AG20443 (cell line): Measurements from ENCODE around the gene RBL2.
A peak's percentile ranks its signal among the peaks of the same experiment; 100 is the strongest.
"Not testable (repeated sequence)": the region's sequence is repeated elsewhere in the genome, so short reads cannot be mapped to it uniquely, and the experiment has no call there.

ENCODE experiments used
- DNase-seq: peaks from one replicate; pipeline ENCODE4 v3.0.0; 2012; ENCODE audit warnings: low spot score, mixed read lengths

Gene RBL2, protein sequence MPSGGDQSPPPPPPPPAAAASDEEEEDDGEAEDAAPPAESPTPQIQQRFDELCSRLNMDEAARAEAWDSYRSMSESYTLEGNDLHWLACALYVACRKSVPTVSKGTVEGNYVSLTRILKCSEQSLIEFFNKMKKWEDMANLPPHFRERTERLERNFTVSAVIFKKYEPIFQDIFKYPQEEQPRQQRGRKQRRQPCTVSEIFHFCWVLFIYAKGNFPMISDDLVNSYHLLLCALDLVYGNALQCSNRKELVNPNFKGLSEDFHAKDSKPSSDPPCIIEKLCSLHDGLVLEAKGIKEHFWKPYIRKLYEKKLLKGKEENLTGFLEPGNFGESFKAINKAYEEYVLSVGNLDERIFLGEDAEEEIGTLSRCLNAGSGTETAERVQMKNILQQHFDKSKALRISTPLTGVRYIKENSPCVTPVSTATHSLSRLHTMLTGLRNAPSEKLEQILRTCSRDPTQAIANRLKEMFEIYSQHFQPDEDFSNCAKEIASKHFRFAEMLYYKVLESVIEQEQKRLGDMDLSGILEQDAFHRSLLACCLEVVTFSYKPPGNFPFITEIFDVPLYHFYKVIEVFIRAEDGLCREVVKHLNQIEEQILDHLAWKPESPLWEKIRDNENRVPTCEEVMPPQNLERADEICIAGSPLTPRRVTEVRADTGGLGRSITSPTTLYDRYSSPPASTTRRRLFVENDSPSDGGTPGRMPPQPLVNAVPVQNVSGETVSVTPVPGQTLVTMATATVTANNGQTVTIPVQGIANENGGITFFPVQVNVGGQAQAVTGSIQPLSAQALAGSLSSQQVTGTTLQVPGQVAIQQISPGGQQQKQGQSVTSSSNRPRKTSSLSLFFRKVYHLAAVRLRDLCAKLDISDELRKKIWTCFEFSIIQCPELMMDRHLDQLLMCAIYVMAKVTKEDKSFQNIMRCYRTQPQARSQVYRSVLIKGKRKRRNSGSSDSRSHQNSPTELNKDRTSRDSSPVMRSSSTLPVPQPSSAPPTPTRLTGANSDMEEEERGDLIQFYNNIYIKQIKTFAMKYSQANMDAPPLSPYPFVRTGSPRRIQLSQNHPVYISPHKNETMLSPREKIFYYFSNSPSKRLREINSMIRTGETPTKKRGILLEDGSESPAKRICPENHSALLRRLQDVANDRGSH

DNA sequence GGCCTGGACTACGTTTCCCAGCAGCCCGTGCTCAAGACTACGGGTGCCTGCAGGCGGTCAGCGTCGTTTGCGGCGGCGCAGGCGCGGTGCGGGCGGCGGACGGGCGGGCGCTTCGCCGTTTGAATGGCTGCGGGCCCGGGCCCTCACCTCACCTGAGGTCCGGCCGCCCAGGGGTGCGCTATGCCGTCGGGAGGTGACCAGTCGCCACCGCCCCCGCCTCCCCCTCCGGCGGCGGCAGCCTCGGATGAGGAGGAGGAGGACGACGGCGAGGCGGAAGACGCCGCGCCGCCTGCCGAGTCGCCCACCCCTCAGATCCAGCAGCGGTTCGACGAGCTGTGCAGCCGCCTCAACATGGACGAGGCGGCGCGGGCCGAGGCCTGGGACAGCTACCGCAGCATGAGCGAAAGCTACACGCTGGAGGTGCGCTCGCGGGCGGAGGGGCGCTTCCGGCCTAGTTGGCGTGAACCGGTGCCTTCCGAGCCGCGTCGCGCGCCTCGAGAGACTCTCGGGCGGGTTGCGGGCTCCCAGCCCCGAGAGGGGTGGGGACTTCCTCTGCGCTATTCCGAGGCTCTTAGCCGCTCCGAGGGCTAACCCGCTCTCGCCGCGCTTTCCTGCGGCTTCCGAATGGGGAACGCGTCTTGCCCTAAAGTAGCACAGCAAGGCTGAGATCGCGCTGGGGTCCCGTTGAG, at the start of gene RBL2:
Gene RBL2, plus strand, starts transcription at position 95 of the 689 bp plus-strand sequence. Its CDS starts 86 bp downstream, at position 181.
- peak; percentile 97 for DNase-seq

DNA sequence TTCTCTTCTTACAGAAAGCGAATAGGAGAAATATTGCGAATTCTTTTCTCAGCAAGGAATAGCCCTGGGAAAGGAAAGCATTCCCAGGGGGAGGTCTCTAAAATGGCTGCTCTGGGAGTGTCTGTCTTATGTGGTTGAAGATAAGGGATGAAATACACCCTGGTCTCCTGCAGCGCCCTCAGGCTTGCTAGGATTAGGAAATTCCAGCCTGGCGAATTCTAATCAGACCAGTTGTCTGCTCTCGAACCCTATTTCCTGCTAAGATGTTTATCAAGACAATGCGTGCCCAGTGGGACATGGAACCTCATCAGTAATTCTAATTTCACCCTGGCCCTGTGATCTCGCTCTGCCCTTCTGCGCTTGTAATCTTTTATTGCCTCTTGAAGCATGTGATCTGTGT, 49.7 kb upstream of the RBL2 start:
- DNase-seq: not testable (repeated sequence)

DNA sequence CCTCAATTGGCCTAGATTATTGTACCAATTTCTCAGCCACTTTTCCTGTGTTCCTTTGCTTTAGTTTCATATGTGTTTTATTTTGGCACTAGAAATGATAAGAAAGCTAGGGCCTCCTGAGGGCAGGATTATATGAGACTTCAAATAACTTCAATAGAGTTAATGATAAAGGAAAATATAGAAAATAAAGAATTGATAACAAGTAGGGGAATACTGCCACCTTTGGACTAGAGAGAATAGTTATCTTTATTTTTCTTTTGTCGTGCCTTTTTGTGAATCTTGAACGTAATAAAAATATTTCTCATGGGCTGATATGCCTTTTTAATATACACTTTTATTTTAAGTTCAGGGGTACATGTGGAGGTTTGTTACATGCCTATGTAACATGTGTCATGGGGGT, 29.3 kb upstream of the RBL2 start:
- no peak for DNase-seq

DNA sequence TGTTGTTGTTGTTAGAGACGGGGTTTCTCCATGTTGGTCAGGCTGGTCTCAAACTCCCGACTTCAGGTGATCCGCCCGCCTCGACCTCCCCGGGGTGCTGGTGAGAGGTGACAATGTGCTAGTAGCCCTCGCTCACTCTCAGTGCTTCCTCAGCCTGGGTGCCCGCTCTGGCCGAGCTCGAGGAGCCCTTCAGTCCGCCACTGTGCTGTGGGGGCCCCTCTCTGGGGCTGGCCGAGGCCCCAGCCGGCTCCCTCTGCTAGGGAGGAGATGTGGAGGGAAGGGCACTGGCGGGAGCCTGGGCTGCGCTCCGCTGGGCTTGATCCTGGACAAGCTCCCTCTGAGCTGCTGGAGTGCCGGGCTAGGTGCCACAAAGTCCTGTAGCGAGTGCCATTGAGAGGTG, 21.7 kb upstream of the RBL2 start:
- DNase-seq: no peak

DNA sequence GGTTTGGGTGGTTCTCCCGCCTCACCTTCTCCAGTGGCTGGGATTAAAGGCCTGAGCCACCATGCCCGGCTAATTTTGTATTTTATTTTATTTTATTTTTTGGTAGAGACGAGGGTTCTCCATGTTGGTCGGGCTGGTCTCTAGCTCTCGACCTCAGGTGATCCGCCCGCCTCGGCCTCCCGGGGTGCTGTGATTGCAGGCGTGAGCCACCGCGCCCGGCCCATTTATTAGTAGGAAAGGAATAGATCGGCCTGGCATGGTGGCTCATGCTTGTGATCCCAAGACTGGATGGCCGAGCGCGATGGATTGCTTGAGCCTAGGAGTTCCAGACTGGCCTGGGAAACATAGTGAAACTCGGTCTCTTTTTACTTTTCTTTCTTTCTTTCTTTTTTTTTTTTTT, 20.4 kb upstream of the RBL2 start:
- DNase-seq: no peak

DNA sequence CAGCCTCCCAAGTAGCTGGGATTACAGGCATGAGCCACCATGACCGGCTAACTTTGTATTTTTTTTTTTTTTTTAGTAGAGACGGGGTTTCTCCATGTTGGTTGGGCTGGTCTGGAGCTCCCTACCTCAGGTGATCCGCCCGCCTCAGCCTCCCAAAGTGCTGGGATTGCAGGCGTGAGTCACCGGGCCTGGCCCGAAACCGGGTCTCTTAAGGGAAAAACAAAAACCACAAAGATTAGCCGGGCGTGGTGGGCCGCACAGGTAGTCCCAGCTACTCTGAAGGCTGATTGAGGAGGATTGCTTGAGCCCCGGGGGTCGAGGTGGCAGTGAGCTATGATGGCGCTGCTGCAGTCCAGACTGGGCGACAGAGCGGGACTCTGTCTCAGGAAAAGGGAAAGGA, 19.9 kb upstream of the RBL2 start:
- no peak for DNase-seq

DNA sequence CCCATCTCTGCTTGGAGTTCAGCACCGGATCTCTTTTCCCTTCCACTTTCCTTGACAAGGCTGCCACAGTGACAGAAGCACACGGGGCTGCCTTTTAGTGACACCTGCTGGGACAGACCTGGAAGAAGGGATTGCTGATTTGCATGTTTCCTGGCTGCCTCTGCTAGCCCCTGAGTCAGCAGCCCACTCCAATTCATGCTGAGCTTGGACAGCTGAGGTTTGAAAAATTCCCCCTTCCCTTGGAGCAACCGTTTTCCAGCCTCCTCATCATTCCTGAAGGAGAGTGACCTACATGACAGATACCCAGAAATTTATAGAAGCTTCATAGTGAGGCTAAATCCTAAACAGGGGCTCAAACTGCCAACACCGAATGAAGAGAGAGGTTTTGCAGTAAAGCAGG, 18.8 kb upstream of the RBL2 start:
- no peak for DNase-seq

DNA sequence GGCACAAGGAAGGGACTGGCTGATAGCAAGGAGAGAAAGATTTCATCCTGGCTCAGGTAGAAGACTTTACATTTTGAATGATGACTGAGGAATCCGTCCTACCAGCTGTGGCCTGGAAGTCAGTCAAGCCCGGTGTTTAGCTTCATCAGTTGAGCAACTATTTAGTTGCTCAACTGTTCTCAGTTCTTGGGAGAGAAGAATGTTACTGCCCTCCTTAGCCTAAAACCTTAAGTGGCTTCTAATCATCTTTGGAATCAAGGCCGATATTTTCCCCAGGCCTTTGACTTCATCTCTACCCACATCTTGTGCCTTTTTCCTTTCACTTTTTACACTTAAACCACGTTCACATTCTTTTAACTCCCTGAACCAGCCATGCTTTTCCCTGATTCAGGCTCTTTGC, 17.3 kb upstream of the RBL2 start:
- peak; percentile 65 for DNase-seq

DNA sequence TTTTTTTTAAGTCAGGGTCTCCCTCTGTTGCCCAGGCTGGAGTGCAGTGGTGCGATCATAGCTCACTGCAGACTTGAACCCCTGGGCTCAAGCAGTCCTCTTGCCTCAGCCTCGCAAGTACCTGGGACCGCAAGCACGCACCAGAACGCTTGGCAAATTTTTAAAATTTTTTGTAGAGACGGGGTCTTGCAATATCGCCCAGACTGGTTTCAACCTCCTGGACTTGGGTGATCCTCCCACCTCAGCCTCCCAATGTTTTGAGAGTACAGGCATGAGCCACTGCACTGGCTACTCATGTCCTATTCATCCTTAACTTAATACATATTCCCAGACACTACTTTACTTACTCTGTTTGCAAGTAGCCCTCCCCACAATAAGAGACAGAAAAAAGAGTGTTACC, 16.3 kb upstream of the RBL2 start:
- no peak for DNase-seq

DNA sequence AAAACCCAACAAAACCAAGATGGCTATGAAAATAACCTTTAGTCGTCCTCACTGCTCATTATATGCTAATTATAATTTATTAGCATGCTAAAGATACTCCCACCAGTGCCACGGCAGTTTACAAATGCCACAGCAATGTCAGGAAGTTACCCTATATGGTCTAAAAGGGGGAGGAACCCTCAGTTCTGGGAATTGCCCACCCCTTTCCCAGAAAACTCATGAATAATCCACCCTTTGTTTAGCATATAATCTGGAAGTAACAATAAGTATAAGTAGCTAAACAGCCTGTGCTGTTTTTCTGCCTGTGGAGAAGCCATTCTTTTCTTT, 14.9 kb upstream of the RBL2 start:
- DNase-seq: not testable (repeated sequence)

DNA sequence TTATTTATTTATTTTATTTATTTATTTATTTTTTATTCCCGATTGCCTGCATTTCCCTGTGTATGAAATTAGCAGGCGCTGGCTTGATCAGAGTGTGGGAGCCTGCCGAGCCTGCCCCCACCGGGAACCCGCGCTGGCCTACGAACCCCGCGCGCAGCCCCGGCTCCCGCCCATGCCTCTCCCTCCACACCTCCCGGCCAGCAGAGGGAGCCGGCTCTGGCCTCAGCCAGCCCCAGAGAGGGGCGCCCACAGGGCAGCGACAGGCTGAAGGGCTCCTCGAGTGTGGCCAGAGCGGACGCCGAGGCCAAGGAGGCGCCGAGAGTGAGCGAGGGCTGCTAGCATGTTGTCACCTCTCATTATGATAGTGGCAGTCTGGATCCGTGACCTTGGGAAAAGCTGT, 13.0 kb upstream of the RBL2 start:
- DNase-seq: no peak

DNA sequence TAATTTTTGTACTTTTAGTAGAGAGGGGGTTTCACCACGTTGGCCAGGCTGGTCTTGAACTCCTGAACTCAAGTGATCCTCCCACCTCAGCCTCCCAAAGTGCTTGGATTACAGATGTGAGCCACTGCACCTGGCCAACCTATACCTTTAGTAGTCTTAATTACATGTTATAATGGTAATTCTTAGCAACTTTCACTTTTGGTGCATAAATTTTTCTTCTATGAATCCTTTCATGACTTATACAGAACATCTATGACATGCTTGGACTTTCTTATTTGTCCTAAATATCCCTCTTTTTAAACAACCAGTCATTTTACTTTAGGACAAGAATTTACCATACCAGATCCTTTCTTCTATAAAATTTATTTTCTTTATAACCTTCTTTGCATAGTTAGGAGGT, 10.3 kb upstream of the RBL2 start:
- not testable (repeated sequence) for DNase-seq

DNA sequence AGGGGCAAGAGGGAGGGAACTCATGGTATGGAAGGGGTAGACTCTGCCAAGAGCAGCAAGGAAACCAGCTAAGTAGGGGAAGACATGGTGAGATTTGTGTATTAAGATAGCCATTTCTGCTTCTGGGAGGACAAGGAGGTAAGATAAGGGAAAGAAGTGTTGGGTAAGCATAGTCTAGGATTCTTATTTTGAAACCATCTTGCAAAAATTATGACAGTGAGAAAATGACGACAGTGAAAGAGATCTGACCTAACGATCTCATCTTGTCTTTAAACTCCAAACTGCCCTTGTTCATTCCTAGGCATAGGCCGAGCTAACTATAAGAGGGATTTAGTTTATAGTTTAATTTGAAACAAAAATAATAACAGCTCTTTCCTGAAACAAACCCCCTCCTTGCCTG, 5.6 kb upstream of the RBL2 start:
- DNase-seq: no peak

DNA sequence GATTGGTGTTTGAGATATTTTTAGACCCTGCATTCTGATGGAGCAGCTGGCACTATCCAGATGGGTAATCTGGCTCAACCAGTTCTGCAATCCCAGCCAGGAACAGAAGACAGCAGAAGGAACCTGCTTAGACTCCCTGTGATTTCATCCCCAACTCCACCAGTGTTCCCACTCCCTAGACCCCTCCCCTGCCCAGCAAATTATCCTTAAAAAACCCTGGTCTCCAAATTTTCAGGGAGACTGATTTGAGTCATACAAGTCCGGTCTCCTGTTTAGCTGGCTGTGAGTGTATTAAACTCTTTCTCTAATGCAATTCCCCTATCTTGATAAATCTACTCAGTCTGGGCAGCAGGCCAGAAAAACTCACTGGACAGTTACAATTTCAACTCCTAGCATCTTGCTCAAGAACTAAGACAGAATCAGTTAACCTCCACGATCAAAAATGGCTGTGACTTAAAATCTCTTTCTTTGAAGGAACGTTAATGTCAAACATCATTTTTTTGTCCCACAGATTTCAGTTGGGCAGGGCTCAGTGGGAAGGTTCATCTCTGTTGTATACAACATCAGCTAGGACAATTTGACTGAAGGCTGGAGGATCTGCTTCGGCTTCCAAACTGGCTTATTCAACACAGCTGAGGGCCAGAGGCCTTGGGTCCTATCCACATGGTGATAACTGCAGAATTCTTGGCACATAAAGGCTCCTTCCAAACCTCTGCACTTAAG, 4.9 kb upstream of the RBL2 start:
- DNase-seq: no peak

DNA sequence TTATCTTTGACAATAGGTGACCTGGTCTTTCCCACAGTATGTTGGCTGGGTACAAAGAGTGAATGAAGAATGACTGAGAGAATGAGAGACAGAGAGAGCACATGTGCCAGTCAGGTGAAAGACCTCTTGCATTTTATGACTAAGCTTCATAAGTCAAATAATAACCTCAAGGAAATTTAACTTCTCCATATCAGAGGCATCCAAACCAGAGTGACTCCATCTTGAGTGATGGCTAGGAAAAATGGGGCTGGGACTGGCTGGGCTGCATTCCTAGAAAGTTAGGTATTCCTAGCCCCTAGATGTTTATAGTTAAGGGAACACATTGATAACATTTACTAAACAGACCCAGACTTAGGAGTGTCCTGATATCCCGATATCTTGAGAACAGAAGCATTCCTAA, 3.9 kb upstream of the RBL2 start:
- DNase-seq: no peak

DNA sequence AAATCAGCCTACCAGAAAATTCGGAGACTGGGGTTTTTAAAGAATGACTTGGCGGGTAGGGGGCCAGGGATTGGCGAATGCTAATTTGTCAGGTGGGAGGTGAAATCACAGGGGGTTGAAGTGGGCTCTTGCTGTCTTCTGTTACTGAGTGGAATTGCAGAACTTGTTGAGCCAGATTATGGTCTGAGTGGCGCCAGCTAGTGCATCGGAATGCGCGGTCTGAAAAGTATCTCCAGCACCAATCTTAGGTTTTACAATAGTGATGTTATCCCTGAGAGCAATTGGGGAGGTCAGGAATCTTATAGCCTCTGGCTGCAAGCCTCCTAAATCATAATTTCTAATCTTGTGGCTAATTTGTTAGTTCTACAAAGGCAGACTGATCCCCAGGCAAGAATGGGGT, 762 bp upstream of the RBL2 start:
- no peak for DNase-seq

DNA sequence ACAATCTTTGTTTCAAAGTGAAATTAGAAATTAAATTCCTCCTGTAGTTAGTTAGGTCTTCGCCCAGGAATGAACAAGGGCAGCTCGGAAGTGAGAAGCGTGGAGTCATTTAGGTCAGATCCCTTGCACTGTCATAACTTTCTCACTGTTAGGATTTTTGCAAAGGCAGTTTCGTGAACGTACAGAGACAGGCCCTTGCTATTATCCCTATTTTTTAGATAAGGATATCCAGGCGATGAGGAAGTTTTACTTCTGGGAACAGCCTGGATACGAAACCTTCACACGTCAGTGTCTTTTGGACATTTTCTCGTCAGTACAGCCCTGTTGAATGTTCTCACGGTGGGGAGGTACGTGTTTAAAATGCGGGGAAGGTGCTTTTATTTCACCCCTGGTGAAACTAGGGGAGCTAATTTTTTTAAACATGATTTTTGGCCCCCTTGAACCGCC, 318 bp upstream of the RBL2 start:
- no peak for DNase-seq

DNA sequence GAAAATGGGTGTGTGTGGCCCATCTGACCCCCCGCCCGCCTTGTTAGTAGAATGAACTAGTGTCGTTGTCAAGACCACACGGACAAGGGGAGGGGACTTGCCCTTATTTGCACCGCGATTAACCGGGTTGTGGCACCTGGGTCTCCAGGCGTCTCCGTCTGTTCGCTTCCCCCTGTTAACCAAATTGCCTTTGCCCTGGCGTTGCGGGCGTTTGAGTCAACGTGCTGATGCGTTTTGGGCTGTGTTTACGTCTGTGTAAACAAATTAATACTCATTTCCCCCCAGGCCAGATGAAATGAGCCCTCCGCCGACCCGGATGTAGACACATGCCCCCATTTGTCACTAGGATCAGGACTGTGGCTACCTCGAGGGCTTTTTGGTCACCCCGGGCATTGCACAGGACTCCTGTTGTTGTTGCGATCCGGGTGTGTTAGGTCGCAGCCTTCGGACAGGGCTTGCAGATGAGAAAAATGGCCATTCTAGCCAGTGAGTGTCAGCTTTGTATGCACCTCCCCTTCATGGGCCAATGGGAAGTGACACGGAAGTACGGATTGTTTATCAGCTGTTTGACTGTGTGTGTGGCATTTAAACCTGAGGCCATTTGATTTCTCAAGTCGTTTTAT, 906 bp downstream of the RBL2 start:
- DNase-seq: peak; percentile 90

DNA sequence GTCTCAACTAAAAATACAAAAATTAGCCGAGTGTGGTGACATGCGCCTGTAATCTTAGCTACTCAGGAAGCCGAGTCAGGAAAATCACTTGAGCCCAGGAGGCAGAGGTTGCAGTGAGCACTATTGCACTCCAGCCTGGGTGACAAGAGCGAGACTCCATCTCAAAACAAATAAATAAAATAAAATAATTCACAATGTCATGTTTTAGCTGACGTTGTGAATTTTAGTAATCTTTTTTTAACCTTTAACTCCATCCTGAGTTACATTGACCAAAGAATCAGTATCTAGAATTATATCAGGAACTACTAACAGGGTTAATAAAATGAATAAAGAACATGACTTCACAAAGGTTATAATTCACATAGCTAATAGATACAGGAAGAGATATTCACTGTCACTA, 5.9 kb downstream of the RBL2 start:
- no peak for DNase-seq

DNA sequence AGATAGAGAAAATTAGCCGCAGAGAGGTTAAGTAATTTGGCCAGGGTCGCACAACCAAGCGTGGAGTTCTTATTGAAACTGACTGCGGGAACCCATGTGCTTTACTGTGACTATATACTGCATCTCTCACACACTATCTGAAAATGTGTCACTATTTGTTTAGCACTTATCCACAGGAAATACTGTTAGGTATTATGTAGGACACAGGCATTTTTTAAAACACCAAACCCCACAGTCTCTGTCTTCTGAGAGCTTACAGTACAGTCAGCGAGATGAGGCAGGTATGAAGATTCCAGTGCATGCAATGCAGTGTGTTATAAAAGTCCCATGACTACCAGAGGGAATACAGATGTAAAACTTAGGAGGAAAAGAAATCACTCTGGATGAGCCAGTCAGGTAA, 11.3 kb downstream of the RBL2 start:
- no peak for DNase-seq

DNA sequence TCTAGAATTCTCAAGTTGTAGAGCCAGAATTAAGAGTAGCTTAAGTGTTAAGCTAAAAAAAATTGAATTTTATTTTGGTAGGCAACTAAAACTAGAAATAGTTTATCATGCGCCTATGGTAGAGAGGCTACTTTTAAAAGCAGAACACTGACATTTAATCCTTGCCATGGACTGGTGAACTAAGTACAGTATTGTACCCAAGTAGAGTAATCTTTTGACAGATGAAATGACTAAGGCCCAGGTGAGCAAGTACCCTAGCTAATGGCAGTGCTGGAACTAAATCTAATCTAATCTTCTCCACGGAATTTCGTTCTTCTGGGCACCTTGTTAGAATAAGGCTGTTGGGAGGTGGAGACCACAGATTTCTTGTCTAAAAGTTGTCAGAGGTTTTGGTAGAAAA, 11.8 kb downstream of the RBL2 start:
- no peak for DNase-seq
